Nucleus accumbens (tissue), 56 donors: Measurements from ENCODE around the gene CBL.
A peak's percentile ranks its signal among the peaks of the same experiment; 100 is the strongest.

Experiments
- DNase-seq, 56 donors: peaks; one replicate each; lab custom pipeline; 2025; lab: John Stamatoyannopoulos, UW

Gene CBL

GRCh38 chr11:119340335-119341221, 134.4 kb downstream of the CBL start, which contains the start of gene C1QTNF5:
TSS of gene C1QTNF5 (minus strand) at chr11:119340883. CDS start at chr11:119340397, 486 bp downstream.
- peak in 42 of 56 donors; percentile 30 to 87 (median 63) for DNase-seq

- DNase-seq, result peak in 3 of 56 donors; percentile 42 to 45 (median 44)
Measured at GRCh38 chr11:119341222-119342022, 135.3 kb downstream of the CBL start.

- DNase-seq, result no peak
Measured at GRCh38 chr11:119342023-119342300, 135.8 kb downstream of the CBL start.

DNA sequence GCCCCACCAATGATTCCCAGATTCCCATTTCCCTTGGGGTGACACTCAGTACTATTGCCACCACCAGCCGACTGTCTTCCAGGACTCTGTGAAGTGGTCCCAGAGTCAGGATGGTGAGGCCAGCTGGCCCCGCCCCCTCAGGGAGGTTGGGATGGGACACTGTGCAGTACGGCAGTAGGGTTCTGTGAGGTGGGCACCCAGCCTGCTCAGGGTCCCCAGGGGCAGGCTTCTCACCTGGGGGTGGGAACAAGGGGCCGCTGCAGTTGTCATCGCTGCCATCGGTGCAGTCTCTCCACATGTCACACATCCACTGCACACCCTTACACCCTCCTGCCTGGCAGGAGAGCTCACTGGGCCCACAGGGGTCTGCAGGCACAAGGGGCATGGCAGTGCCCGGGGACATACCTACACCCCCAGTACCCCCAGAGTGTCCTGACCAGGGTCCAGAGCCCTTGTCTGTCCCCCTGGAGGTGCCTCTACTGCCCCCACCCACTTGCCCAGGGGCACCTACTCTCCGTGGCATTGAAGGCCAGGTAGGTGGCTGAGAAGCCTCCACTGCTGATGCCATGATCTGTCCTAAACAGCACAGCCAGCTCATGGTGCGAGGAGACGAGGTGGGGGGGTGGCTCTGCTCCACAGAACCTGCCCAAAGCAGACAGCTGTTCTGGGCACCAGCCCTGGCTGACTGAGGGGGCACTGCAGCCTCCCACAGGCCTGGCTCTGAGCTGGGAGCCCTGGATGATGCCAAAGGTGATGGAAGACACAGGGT, 136.4 kb downstream of the CBL start:
- DNase-seq, result no peak

DNA sequence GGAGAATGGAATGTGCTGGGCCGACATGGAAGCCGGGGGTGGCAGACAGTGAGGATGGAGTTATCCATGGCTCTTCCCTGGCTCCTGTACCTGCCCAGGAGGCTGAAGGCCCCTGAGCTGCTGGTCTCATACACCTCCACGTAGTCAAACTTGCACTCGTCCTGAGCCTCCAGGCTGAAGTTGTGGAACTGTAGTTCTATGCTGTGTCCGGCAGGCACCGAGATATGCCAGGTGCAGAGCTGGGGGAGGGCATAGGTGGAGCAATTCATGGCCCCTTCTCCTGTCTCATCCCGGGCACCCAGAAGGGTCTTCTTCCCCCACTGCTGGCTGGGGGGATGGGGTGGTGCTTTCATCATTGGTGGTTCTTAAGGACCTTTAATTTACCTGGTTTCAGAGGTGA, 137.6 kb downstream of the CBL start:
- DNase-seq, result no peak

- no peak for DNase-seq
Measured at GRCh38 chr11:119344291-119345010, 138.3 kb downstream of the CBL start.

- no peak for DNase-seq
Measured at GRCh38 chr11:119345685-119346084, 139.5 kb downstream of the CBL start.

- DNase-seq, result no peak
Measured at GRCh38 chr11:119346605-119347004, 140.5 kb downstream of the CBL start, which contains the start of gene MFRP. TSS of gene MFRP (minus strand) at chr11:119346705. CDS start at chr11:119346513, 192 bp downstream.

DNA sequence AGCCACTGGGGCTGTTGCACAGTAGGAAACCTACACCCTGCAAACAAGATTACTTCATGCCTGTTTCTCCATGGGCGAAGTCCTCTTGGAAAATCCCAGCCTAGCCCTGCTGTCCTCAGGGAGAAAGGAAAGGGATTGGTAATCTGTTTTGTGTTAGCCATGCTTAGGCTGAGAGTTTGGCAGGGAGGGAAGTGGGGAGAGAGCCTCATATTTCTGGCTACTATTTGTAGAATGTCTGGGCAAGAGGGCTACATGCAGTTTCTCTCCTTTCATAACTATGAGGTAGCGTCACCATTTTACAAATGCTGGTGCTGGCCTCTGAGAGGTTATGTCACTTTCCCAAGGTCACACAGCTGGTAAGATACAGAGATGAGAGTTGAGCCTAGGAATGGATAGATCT, 141.1 kb downstream of the CBL start:
- DNase-seq, result no peak

GRCh38 chr11:119347940-119348605, 141.9 kb downstream of the CBL start:
- no peak for DNase-seq

- no peak for DNase-seq
Measured at GRCh38 chr11:119350302-119350701, 144.2 kb downstream of the CBL start.

DNA sequence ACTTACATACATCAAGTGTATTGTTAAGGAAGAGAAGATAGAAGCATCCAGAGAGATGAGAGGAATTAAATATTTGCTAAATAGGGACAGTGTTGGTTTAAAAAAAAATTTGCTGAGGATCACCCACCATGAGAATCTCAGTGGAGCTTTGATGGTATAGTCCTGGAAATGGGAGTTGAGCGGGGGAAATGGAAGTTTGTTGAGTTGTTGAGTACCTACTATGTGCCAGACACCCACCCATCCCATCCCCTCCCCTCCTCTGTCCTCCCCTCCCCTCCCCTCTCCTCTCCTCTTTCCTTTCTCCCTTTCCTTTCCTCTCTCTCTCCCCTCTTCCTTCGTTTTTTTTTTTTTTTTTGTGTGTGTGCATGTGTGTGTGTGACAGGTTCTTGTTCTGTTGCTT, 145.1 kb downstream of the CBL start:
- no peak for DNase-seq

- peak in 7 of 56 donors; percentile 27 to 48 (median 43) for DNase-seq
Measured at GRCh38 chr11:119352857-119353260, 146.7 kb downstream of the CBL start.

DNA sequence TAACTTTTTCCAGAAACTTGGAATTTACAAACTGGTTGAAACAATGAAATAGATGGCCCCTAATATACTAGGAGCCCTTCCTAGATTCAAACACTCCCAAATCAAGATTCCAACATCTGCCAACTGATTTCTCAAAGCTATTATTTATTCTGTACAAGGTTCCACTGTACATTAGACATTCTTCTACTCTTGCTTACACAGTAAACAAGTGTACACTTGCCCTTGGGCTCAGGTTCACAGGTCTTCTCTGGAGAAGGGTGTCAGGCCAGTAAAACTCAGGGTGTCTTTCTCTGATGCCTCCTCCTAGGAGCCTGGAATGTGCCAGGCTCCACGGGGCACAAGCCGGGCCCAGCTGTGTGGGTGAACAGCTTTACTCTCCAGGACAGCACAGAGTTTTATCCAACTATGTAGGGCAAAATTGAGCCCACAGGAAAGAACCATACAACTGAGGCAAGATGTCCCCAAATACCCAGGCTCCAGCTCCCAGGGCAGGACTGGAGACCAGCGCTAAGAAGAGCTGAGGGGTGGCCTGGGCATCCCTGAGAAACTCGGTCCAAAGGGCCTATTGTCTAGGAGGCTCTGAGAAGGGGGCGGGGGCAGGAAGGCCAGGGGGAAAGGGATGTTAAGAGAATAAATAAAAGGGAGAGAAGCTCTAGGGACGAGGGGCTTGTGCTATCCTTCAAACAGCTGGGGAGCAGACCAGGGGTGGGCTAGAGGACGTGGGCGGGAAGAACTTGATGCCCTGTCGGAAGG, 149.1 kb downstream of the CBL start:
- DNase-seq, result no peak

GRCh38 chr11:119356349-119357031, 150.4 kb downstream of the CBL start:
- peak in 44 of 56 donors; percentile 24 to 81 (median 61) for DNase-seq

DNA sequence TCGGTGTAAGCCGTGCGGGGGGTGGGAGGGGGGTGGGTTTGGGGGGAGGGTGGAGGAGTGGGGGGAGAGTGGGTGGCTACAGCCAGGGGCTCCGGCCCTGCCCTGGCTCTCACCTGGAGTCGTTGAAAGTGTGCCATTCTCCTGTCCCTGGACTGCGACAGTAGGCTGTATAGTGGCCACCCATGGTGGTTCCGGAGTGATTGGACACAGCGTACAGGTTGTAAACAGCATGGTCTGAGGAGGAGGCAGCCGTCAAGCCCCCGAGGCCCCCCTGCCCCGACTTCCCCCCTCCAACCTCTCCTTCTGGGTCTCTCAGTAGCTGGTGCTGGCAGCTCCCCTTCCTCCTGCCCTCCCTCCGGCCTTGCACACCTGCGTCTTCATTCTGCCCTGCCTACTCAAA, 150.9 kb downstream of the CBL start:
- DNase-seq, result no peak
